ENCODE results near the gene FARSA.

FARSA gene

GRCh38 chr19:12884627-12884925 is 48.9 kb downstream of the FARSA start:
- H3K9ac ChIP-seq (ENCODE audit: low read length): peak overlapping the region; percentile 49
- peaks cover 48% of the 10 kb centered on the region for H3K27me3 ChIP-seq (ENCODE audit: control insufficient read depth, insufficient read depth, low read length)
- no peaks in the 10 kb centered on the region for H3K9me3 ChIP-seq (ENCODE audit: control insufficient read depth, low read depth, low read length)
- H3K36me3 ChIP-seq (ENCODE audit: control insufficient read depth, low read depth, low read length): no peaks in the 10 kb centered on the region
- H3K4me3 ChIP-seq (ENCODE audit: low read length): peak overlapping the region; percentile 69
- H3K4me1 ChIP-seq (ENCODE audit: control insufficient read depth, low read depth, low read length): peaks cover 2% of the 10 kb centered on the region
- H3K27ac ChIP-seq (ENCODE audit: low read length): no peak overlapping the region

GRCh38 chr19:12884202-12884601 is 49.3 kb downstream of the FARSA start:
- no peaks in the 10 kb centered on the region for H3K36me3 ChIP-seq (ENCODE audit: control insufficient read depth, low read depth, low read length)
- H3K27ac ChIP-seq (ENCODE audit: low read length): no peak overlapping the region
- no peak overlapping the region for H3K9ac ChIP-seq (ENCODE audit: low read length)
- H3K9me3 ChIP-seq (ENCODE audit: control insufficient read depth, low read depth, low read length): no peaks in the 10 kb centered on the region
- H3K4me1 ChIP-seq (ENCODE audit: control insufficient read depth, low read depth, low read length): peaks cover 2% of the 10 kb centered on the region
- peak overlapping the region; percentile 69 for H3K4me3 ChIP-seq (ENCODE audit: low read length)
- H3K27me3 ChIP-seq (ENCODE audit: control insufficient read depth, insufficient read depth, low read length): peaks cover 48% of the 10 kb centered on the region

DNA sequence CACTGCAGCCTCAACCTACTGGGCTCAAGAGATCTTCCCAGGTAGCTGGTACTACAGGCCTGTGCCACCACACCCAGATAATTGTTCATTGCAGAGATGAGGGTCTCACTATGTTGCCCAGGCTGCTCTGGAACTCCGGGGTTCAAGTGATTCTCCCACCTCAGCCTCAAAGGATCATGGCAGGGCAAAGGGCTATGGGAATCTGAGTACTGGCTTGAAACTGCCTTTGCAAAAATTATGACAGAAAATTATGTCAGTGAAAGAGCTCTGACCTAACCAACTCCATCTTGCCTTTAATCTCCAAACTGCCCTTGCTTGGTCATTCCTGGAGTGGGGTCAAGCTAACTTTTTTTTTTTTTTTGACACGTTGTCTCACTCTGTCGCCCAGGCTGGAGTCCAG is 50.9 kb downstream of the FARSA start:
- H3K27me3 ChIP-seq (ENCODE audit: control insufficient read depth, insufficient read depth, low read length): peaks cover 41% of the 10 kb centered on the region

GRCh38 chr19:12881172-12881808 is 52.2 kb downstream of the FARSA start, which contains the start of gene DNASE2:
Gene DNASE2, minus strand, starts transcription at chr19:12881449. Its CDS starts 74 bp downstream, at chr19:12881375.
- Histone ChIP-seq H3K27ac (ENCODE audit: low read length) (no peak within 1 kb of the TSS), H3K4me3 (ENCODE audit: low read length) (peak within 1 kb of the TSS; percentile 82), H3K4me1 (ENCODE audit: control insufficient read depth, low read depth, low read length) (peaks cover under 1% of the 10 kb centered on the region), H3K9me3 (ENCODE audit: control insufficient read depth, low read depth, low read length) (no peaks in the 10 kb centered on the region), H3K9ac (ENCODE audit: low read length) (peak within 1 kb of the TSS; percentile 76), H3K27me3 (ENCODE audit: control insufficient read depth, insufficient read depth, low read length) (peaks cover 28% of the 10 kb centered on the region), H3K36me3 (ENCODE audit: control insufficient read depth, low read depth, low read length) (no peaks in the 10 kb centered on the region)

More for the DNA sequence above, 50.9 kb downstream of the FARSA start:
- Histone ChIP-seq H3K9ac (ENCODE audit: low read length) (no peak overlapping the region), H3K9me3 (ENCODE audit: control insufficient read depth, low read depth, low read length) (no peaks in the 10 kb centered on the region), H3K4me3 (ENCODE audit: low read length) (no peak overlapping the region), H3K4me1 (ENCODE audit: control insufficient read depth, low read depth, low read length) (peaks cover 2% of the 10 kb centered on the region), H3K36me3 (ENCODE audit: control insufficient read depth, low read depth, low read length) (no peaks in the 10 kb centered on the region), H3K27ac (ENCODE audit: low read length) (no peak overlapping the region)

GRCh38 chr19:12880551-12881171 is 52.9 kb downstream of the FARSA start:
- H3K36me3 ChIP-seq (ENCODE audit: control insufficient read depth, low read depth, low read length): no peaks in the 10 kb centered on the region
- no peak overlapping the region for H3K27ac ChIP-seq (ENCODE audit: low read length)
- peak overlapping the region; percentile 76 for H3K9ac ChIP-seq (ENCODE audit: low read length)
- H3K4me3 ChIP-seq (ENCODE audit: low read length): peak overlapping the region; percentile 82
- H3K27me3 ChIP-seq (ENCODE audit: control insufficient read depth, insufficient read depth, low read length): peaks cover 22% of the 10 kb centered on the region
- no peaks in the 10 kb centered on the region for H3K4me1 ChIP-seq (ENCODE audit: control insufficient read depth, low read depth, low read length)
- no peaks in the 10 kb centered on the region for H3K9me3 ChIP-seq (ENCODE audit: control insufficient read depth, low read depth, low read length)

DNA sequence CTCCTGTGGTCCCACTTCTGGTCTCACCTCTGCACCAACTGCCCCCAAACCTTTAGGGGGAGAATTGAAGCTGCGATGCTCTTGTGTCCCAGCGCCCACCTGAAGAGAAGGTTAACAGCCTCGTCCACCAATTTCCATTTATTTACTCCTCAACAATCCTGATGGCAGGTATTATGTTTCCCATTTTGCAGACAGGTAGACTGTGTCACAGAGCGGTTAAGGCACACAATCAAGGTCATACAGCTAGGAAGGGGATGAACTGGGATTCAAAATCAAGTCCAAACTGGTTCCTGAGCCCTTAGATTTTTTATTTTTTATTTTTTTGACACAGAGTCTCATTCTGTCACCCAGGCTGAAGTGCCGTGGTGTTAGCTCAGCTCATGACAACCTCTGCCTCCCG is 58.4 kb downstream of the FARSA start:
- Histone ChIP-seq H3K9ac (ENCODE audit: low read length) (no peak overlapping the region), H3K4me3 (ENCODE audit: low read length) (no peak overlapping the region), H3K36me3 (ENCODE audit: control insufficient read depth, low read depth, low read length) (no peaks in the 10 kb centered on the region), H3K4me1 (ENCODE audit: control insufficient read depth, low read depth, low read length) (no peaks in the 10 kb centered on the region), H3K9me3 (ENCODE audit: control insufficient read depth, low read depth, low read length) (no peaks in the 10 kb centered on the region), H3K27ac (ENCODE audit: low read length) (no peak overlapping the region), H3K27me3 (ENCODE audit: control insufficient read depth, insufficient read depth, low read length) (no peaks in the 10 kb centered on the region)

- Histone ChIP-seq H3K36me3 (ENCODE audit: control insufficient read depth, low read depth, low read length) (peaks cover 1% of the 10 kb centered on the region), H3K9ac (ENCODE audit: low read length) (no peak overlapping the region), H3K27ac (ENCODE audit: low read length) (no peak overlapping the region), H3K27me3 (ENCODE audit: control insufficient read depth, insufficient read depth, low read length) (no peaks in the 10 kb centered on the region), H3K9me3 (ENCODE audit: control insufficient read depth, low read depth, low read length) (no peaks in the 10 kb centered on the region), H3K4me3 (ENCODE audit: low read length) (no peak overlapping the region), H3K4me1 (ENCODE audit: control insufficient read depth, low read depth, low read length) (no peaks in the 10 kb centered on the region)
Observed at GRCh38 chr19:12873891-12874745, 59.4 kb downstream of the FARSA start.

- no peaks in the 10 kb centered on the region for H3K9me3 ChIP-seq (ENCODE audit: control insufficient read depth, low read depth, low read length)
- peaks cover 3% of the 10 kb centered on the region for H3K36me3 ChIP-seq (ENCODE audit: control insufficient read depth, low read depth, low read length)
- H3K9ac ChIP-seq (ENCODE audit: low read length): no peak overlapping the region
- H3K27me3 ChIP-seq (ENCODE audit: control insufficient read depth, insufficient read depth, low read length): no peaks in the 10 kb centered on the region
- H3K4me1 ChIP-seq (ENCODE audit: control insufficient read depth, low read depth, low read length): no peaks in the 10 kb centered on the region
- H3K27ac ChIP-seq (ENCODE audit: low read length): no peak overlapping the region
- no peak overlapping the region for H3K4me3 ChIP-seq (ENCODE audit: low read length)
Observed at GRCh38 chr19:12872941-12873890, 60.3 kb downstream of the FARSA start.
